Activated CD4-positive, alpha-beta T cell treated with anti-CD3 and anti-CD28 coated beads, Interleukin-2, amount 50 U/mL, for 1 hour (primary cell): ENCODE measurements around the gene TMEFF1.
"Not testable (repeated sequence)": the region's sequence is repeated elsewhere in the genome, so short reads cannot be mapped to it uniquely, and the experiment has no call there.

Experiments used
- DNase-seq: peaks from one replicate; pipeline ENCODE4 v3.0.0-alpha.2; 2020

Gene TMEFF1

DNA sequence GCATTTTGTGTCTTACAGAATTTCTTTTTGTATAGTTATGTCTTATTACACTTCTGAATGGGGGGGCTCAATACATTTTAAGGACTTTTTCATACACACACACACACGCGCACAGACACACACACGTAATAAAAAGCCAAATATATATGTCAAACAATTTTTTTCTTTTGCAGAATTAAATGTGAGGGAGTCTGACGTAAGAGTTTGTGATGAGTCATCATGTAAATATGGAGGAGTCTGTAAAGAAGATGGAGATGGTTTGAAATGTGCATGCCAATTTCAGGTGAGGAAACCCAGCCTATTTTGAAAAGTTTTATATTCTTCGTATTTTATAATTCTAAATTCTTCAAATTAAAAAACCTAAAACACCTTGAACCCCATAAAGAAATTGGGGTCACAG is 25.6 kb downstream of the TMEFF1 start:
- no peak for DNase-seq

DNA sequence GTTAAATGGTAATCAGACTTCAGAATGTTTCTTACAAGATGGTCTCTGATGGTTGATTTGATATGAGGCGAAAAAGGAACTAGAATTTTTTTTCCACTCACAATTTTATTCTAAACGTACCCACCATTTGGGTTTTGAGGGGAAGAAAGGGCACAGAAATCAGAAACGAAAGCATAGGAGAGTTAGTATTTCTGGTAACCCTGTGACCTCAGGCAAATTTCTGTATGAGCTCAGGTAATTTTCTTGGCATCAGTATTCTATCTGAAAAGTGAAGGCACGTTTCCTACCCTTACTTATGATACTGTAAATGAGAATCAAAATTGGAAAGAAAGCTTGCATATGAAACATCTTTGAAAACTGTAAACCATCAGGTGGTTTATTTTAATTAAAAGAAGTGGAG is 26.5 kb downstream of the TMEFF1 start:
- no peak for DNase-seq

DNA sequence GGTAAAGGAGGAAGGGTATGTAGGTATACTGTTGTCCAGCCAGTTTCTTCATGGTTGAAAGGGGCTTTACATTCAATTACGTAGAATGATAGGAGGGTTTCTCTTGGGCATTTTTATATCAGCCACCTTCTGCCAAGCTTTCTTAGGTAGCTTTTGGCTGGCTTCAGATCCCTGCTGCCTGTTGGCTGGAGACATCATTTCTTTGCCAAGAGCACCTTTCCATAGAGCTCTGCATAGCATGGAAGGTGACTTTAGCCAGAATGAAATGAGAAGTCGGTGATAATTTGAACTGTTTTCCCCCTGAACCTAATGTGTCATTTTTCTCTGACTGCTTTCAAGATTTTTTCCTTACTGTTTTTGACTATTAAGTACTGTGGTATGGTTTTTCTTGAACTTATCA is 26.9 kb downstream of the TMEFF1 start:
- DNase-seq: no peak

DNA sequence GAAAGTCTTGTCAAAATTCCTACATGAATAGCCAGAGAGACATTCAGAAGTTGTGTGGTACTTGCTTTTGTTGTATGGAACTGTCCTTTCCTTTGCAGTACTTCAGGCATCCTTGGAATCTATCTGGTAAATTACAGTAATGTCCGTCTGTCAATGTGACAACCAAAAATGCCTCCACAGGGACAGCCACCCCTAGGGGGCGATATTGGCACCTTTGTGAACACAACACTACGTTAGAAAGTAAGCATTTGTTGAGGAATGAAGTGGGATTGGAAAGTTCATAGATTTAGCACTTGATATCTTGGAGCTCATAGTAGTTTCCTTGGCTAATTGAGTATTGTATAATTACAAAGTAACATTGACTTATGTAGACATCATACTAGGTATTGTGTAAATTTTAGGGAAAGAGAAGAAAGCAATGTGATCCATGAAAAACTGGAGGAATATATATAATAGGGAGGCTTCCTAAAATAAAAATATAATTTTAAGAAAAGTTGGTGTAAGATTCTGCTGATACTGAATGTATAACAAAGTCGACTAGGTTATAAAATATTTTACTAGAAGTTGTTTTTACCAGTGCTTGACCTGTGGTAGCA is 32.7 kb downstream of the TMEFF1 start:
- DNase-seq: peak; percentile 50

DNA sequence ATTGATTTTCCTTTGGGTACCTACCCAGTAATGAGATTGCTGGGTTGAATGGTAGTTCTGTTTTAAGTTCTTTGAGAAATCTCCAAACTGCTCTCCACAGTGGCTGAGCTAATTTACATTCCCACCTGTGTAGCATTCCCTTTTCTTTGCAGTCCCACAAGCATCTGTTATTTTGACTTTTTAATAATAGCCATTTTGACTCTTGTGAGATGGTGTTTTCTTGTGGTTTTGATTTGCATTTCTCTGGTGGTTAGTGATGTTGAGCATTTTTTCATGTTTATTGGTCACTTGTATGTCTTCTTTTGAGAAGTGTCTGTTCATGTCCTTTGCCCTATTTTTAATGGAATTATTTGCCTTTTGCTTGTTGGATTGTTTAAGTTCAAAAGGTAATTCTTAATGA is 34.4 kb downstream of the TMEFF1 start:
- DNase-seq: not testable (repeated sequence)

DNA sequence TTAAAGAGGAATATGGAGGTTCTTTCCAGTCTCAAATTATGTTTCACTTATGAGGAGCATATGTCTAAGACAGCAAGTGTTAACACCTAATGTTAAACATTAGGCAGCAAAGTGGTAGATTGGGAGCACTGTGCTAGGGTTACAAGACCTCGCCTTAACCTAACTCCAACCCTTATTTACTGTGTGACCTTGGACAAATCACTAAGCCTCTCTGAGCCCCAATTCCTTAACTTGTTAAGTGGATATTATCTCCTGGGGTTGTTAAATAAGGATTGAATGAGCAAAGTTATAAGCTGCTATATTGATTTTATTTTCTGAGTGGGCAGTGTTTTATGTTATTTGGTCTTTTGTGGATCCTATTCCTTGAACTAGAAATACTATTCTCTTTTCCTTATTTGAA is 38.3 kb downstream of the TMEFF1 start:
- DNase-seq: no peak

DNA sequence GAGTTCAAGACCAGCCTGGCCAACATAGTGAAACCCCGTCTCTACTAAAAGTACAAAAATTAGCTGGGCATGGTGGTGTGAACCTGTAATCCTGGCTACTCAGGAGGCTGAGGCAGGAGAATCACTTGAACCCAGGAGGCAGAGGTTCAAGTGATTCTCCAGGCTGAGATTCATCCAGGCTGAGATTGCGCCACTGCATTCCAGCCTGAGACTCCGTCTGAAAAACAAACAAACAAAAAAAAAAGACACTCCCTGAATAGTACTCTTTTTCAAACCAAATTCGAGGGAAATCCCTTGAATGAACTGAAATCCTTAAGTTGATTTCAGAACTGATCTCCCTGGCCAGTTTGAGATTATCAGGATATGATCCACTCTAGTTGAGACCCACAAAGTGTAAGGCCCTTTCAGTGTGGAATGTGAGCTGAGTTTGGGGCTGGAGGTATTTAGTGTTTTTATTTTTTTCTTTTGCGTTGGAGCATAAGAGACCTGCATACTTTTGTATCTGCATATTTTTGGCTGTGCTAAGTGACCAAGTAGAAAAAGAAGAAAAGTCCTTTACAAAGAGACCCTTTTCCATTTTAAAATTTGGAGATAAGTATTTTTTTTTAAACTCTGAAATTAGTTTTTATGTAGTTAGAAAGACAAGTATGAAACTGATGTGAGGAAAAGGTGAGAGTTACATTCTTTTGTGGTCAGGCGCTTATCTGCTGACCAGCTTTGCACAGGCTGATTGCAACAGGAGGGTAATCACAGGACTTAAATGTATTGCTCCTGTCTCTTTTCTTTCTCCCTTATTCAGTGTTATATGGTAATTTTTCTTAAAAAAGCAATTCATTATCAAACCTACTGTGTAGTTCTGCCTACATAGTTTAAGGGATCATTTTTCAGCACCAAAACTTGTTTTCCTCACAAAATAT is 42.9 kb downstream of the TMEFF1 start:
- DNase-seq: no peak

DNA sequence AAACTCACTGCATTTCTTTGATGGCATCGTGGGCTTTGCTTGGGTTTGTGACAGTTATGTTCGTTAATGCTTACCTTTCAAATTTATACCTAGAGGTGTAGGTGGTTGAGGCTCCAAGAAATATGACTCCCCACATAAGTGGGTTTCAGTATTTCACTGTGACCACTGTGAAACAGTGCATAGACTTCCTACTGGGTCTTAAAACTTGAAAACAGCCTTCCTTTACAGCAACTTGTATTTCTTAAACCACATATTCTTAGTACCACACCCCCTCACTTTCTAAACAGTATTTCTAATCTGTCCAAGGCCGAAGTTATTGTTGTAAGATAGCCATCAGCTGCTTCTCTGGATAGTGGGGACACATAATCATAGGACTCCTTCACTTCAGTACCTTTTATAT is 48.3 kb downstream of the TMEFF1 start:
- DNase-seq: no peak

DNA sequence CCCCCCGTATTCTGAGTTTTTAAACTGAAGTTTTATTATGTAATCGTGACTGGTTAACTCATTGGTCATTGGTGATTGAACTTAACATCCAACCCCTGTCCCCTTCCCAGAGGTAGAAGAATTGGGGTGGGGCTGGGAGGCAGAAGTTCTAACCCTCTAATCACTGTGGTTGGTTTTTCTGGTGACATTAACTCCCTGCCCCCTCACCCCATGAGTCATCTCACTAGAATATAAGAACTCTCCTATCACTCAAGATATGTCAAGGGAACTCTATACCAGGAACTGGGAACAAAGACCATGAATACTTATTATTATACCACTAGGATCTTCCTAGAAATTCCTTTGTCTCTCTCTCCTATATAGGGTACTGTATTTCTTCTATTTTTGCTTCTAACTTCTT is 52.6 kb downstream of the TMEFF1 start:
- no peak for DNase-seq

DNA sequence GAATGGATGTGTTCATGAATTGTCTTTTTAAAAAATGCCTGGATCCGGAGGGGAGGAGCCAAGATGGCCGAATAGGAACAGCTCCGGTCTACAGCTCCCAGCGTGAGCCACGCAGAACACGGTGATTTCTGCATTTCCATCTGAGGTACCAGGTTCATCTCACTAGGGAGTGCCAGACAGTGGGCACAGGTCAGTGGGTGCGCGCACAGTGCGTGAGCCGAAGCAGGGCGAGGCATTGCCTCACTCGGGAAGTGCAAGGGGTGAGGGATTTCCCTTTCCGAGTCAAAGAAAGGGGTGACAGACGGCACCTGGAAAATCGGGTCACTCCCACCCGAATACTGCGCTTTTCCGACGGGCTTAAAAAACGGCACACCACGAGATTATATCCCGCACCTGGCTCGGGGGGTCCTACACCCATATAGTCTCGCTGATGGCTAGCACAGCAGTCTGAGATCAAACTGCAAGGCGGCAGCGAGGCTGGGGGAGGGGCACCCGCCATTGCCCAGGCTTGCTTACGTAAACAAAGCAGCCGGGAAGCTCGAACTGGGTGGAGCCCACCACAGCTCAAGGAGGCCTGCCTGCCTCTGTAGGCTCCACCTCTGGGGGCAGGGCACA is 54.3 kb downstream of the TMEFF1 start:
- DNase-seq: not testable (repeated sequence)

DNA sequence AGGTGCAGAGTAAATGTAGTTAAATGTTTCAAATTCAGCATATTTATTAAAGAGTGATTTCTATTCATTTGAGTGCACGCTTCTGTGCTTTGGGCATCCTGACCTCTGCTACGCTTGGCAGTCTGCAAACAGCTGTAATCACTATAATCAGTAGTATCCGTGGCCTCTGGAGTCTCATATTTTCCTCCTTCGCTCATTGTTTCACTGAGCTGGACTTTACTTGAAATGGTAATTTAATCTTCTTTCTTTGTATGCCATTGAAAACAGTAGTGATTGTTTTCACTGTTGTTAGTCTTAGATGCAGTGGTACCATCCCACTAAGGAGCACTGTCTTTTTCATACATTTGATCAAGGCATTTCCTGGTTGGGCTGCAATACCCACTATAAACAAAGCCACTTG is 61.5 kb downstream of the TMEFF1 start:
- DNase-seq: no peak

DNA sequence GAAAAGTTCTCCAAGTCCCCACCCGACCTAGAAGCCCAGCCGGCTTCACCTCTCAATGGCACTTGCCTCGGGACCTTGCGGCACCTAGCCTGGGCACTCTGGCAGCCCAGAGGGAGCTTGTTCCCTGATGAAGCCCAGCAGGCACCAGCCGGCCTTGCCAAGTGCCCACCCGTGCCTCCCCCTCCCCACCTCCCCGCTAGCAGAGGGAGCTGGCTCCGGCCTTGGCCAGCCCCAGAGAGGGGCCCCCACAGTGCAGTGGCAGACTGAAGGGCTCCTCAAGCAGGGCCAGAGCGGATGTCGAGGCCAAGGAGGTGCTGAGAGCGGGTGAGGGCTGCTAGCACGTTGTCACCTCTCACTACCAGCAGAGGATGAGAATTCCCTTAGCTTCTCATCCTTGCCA is 67.4 kb downstream of the TMEFF1 start:
- DNase-seq: no peak

DNA sequence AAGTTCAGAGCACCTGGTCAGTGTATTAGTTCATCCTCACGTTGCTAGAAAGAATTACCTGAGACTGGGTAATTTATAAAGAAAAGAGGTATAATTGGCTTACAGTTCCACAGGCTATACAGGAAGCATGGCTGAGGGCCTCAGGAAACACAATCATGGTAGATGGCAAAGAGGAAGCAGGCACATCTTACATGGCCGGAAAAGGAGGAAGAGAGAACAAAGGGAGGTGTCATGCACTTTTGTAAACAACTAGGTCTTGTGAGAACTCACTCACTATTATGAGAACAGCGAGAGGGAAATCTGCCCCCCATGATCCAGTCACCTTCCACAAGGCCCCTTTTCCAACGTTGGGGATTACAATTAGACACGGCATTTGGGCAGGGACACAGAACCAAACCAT is 76.1 kb downstream of the TMEFF1 start:
- DNase-seq: no peak

DNA sequence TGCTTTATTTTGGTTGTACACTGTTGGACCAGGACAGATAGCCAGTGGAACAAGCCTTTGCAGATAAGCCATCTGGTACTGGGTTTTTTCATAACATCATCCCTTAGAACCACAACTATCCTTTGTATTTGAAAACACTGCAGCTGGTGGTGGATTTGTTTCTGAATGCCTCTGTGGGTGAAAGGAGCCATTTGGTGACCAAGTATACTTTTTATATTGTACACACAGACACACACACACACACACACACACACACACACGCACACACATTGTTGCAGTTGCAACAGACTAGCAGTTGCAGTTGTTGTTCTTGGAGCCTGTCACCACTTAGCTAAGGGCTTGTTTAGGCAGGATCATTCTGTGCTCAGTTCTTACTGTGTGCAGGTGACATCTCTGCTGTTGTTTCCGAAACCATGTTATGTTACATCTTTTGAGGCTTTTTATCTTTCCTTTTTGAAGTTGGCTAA is 82.0 kb downstream of the TMEFF1 start:
- DNase-seq: no peak

DNA sequence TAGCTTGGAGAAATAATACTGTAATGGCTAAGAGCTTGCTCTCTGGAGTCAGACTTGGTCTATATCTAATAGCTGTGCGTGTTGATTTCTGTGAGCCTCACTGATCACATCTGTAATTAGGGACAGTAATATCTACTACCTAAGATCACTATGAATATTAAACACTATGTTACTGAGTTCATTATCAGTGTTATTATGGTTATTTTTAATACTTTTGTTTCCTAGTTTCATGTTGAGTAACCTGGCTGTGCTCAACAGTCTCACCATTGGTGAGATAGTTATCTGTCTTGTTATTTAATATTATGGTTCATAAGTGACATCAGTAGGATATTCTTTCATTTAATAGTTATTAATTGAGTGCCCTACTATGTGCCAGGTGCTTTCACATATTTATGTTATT is 82.5 kb downstream of the TMEFF1 start:
- no peak for DNase-seq

DNA sequence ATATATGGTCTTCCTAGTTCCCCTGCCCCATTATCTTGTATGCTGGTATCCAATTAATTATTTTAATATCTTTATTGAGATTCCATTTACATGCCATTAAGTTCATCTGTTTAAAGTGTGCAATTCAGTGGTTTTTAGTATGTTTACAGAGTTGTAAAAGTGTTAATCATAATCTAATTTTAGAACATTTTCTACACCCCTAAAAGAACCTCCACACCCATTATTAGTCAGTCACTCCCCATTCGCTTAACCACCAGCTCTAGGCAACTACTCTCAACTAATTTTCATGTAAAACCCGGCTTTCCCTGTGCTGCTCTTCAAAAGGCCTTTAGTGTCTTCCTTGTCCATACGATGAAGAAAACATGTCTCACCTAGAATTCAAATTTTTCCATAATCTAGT is 84.1 kb downstream of the TMEFF1 start:
- DNase-seq: no peak

DNA sequence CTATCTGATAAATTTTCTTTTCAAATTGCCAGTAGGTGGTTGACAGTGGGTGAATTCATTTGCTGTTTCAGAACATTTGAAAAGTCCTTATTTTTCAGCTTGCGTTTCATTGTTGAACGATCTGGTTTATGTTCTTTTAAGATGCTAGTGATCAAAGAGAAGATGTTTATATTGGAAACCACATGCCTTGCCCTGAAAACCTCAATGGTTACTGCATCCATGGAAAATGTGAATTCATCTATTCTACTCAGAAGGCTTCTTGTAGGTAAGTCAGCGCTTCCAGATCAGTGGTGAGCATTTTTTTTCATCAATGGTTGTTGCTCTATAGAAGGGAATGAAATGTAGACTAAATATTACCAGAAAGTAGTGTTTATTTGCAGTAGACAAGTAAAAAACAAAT is 88.3 kb downstream of the TMEFF1 start:
- DNase-seq: no peak

DNA sequence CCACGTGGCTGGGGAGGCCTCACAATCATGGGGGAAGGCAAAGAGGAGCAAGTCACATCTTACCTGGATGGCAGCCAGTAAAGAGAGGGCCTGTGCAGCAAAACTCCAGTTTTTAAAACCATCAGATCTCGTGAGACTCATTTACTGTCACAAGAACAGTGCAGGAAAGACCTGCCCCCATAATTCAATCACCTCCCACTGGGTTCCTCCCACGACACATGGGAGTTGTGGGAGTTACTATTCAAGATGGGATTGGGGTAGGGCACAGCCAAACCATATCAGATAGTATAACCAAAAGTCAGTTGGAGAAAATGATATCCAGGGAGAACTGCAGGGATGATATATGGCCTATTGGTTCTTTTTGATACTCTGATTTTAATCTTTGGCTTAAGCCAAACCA is 94.9 kb downstream of the TMEFF1 start:
- DNase-seq: no peak

DNA sequence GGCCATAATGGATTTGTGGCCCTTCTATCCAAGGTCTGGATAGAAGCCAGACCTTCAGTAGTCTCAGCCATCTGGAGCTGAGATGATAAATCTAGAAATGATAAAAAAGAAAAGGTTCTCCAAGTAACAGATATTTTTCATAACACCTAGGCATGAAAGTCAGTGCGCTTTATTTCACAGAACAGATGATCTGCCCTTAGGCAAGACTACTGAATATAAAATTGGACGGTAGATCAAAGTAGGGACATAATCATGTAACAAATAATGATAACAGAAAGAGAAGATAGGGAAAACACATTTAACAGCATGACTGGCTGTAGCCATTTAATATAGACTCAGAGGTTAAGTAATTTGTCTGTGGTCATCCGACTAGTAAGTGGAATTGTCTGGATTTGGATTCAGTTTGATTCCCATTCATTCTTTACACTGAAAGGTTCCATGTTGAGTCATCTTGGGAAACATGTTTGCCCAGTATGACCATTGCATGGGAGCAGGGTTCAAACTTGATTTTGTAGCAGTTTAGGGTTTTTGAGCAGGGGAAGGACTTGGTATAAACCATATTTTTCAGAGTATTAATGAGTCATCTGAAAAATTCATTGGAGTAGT is 100.8 kb downstream of the TMEFF1 start:
- DNase-seq: no peak

DNA sequence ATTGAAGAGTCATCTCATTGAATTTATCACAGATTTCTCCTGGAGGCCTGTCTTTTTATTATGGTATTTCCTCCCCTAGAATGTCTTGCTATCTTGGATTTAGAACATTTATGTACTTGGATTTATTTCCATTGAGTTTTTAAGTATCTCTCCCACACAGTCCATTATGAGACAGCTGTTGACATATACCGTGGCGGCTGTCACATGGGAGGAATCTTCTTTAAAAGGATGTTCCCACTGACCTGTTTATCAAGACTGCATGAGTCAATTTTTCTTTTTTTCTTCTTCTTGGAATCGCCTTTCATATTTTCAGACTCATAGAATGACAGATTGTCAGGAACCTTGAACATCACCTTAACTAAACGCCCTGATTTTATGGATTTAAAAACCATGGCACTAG is 102.1 kb downstream of the TMEFF1 start:
- no peak for DNase-seq

DNA sequence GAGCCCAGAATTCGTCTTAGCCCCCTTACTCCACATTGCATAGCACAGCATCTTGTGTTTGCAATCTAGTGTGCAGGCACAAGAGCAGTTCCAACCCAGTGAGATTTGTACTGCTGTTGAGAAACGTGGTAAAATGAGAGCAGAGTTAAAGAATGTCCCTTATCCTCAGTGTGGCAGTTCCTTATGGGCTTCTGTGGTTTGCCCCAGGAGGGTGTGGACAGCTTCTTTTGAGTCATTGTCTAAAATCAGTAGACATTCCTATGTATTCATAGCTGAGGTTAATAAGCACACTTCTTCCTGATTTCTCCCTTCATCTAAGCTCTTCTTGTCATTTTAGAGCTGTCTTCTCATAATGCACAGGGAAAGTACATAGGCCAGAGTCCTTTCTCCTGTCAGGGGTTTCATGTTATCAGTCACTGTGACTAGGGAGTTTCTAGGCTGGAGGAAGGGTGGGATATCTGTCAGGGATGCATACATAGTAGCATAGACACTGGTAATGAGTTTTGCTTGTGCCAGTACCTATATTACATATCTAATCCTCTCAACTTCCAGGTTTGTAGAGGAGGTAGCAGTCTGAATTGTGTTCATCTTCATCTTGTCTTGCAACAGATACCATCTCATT is 102.9 kb downstream of the TMEFF1 start:
- no peak for DNase-seq

DNA sequence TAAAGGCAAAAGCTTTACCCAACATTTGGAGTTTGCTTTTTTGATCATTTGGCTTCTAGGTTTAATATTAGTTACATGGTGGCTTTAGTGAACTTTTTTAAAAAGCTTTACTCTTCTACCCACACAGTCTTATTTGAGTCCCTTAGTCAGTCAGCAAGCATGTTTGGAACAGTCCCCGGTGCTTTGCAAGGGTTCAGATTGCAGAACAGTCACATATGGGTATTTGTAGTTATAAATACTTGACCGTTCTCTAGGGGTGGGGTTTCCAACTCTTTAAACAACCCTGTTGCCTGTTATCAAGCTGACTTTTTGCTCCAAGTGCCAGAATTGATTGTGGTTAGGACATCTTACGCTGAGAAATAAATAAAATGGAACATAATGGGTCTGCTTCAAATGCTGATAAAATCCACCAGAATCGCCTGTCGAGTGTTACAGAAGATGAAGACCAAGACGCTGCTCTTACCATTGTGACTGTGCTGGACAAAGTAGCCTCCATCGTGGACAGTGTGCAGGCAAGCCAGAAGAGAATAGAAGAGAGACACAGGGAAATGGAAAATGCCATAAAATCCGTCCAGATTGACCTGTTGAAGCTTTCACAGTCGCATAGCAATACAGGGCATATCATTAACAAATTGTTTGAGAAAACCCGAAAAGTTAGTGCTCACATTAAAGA is 105.0 kb downstream of the TMEFF1 start, which contains the start of gene CAVIN4:
Gene CAVIN4, plus strand, starts transcription at position 304 of the 673 bp plus-strand sequence. Its CDS starts 65 bp downstream, at position 369.
- no peak for DNase-seq
